KOPT-K1 (cell line): Measurements from ENCODE around the gene C9orf43.
"Not testable (repeated sequence)": the region's sequence is repeated elsewhere in the genome, so short reads cannot be mapped to it uniquely, and the experiment has no call there.

Source experiments
- H3K27ac ChIP-seq: fragments of 200-600 bp; sonication (generic); 2 replicates; pipeline ENCODE4 v1.5.1; 2016; ENCODE audit warnings: antibody characterized with exemption, mild to moderate bottlenecking, low read depth, low read length; ENCODE audit not compliant: poor library complexity, severe bottlenecking
- H3K36me3 ChIP-seq: fragments of 200-600 bp; sonication (generic); 2 replicates; pipeline ENCODE4 v1.5.1; 2017; ENCODE audit warnings: antibody characterized with exemption, mild to moderate bottlenecking, low read length, moderate library complexity; ENCODE audit not compliant: insufficient read depth
- H3K9me3 ChIP-seq: fragments of 200-600 bp; sonication (generic); 2 replicates; pipeline ENCODE4 v1.5.1; 2017; ENCODE audit warnings: antibody characterized with exemption, low read length, mild to moderate bottlenecking; ENCODE audit not compliant: insufficient read depth, poor library complexity, severe bottlenecking

Gene C9orf43, protein sequence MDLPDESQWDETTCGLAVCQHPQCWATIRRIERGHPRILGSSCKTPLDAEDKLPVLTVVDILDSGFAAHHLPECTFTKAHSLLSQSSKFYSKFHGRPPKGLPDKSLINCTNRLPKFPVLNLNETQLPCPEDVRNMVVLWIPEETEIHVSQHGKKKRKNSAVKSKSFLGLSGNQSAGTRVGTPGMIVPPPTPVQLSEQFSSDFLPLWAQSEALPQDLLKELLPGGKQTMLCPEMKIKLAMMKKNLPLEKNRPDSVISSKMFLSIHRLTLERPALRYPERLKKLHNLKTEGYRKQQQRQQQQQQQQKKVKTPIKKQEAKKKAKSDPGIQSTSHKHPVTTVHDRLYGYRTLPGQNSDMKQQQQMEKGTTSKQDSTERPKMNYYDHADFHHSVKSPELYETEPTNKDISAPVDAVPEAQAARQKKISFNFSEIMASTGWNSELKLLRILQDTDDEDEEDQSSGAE

DNA sequence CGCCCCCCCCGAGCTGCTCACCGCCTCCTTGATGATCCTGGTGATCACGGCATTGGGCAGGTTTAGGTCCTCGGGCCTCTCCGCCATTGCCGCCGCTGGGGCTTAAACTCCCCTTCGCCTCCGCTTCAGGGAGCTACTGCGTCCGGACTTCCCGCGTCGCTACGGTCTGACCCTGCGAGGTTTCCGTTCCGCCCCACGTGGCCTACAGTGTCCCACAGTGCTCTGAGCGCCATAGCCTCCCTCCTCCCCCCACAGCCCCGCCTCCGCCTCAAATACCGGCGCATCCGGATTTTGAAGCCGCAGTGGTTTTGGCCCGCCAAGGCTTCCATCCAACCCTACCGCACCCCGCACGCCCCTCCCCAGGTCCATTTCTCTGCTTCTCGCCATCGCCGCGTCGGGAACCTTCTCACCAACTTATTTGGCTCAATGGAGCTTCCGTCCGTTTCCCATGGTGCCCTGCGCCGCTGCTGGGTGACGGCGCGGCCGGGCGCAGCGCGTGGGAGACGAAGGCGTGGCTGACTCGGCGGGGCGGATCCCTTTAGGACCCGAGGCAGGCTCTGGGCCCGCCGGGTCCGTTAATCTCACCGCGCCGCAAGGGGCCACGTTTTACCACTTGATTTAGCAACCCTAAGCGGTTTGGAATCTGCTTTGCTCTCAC is at the start of gene C9orf43, which contains the start of gene POLE3:
Gene C9orf43 (plus strand): TSS at position 541 of the 658 bp plus-strand sequence. CDS start 2,747 bp downstream, outside the sequence.
Gene POLE3 (minus strand): TSS at position 469 of the 658 bp plus-strand sequence. CDS start 382 bp downstream, at position 87.
- peaks cover 27% of the 10 kb centered on the region for H3K36me3 ChIP-seq
- H3K27ac ChIP-seq: peak within 1 kb of the TSS; percentile 94
- no peaks in the 10 kb centered on the region for H3K9me3 ChIP-seq

DNA sequence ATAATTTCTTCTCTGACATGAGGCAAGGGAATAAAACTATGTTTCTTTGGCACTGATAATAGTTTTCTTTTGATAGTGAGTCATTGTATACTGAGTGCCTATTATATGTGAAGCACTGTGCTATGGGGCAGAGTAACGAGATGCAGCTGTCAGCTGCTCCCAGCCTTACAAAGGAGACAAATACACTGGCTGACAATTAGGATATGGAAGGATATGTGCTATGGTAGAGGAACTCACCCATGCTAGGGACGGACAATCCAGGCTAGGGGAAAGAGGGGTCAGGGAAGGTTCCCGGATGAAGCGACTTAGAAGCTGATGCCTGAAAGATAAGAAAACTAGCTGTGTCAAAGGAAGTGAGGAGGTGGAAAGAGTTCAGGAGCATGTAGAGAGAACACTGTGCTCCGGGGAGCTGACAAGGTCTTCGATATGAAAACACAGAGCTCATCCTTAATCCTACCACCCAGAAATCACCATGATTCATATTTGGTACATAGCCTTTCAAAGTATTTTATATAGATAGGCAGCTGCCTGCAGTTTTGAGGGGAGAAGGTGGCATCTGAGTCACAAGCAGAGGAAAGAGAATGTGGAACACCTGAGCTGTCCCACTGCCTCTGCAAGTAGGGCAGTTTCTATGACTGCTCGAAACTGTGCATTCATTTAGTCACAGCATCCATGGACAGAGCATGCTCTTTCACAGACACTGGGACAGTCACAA is 49.1 kb upstream of the C9orf43 start:
- Histone ChIP-seq H3K27ac (no peak overlapping the region), H3K36me3 (no peaks in the 10 kb centered on the region), H3K9me3 (no peaks in the 10 kb centered on the region)

DNA sequence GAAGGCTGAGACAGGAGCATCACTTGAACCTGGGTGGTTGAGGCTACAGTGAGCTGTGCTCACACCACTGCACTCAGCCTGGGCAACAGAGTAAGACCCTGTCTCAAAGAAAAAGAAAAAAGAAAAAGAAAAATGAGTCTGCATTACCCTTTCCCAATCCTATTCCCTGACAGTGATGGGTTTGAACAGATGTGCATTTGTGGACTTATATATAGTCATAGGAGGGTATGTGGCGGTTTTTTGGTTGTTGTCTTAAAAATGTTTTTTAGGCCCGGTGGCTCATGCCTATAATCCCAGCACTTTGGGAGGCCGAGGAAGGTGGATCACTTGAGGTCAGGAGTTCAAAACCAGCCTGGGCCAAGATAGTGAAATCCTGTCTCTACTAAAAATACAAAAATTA is 47.2 kb upstream of the C9orf43 start:
- Histone ChIP-seq H3K36me3 (no peaks in the 10 kb centered on the region), H3K9me3 (no peaks in the 10 kb centered on the region), H3K27ac (no peak overlapping the region)

DNA sequence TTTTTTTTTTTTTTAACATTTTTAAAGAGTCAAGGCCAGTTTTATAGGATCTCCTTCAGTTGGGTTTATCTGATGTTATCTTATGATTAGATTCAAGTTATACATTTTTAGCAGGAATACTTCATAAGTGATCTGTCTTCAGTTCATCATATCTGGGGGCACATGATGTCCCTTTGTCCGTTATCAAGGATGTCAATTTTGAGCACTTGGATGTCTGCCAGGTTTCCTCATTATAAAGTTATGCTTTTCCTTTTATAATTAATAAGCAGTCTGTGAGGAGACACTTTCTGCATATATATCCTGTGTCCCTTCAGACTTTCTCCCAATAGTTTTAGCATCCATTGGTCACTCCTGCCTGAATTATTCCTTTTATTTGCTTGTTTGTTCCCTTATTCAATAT is 45.6 kb upstream of the C9orf43 start:
- Histone ChIP-seq H3K36me3 (no peaks in the 10 kb centered on the region), H3K9me3 (no peaks in the 10 kb centered on the region), H3K27ac (no peak overlapping the region)

DNA sequence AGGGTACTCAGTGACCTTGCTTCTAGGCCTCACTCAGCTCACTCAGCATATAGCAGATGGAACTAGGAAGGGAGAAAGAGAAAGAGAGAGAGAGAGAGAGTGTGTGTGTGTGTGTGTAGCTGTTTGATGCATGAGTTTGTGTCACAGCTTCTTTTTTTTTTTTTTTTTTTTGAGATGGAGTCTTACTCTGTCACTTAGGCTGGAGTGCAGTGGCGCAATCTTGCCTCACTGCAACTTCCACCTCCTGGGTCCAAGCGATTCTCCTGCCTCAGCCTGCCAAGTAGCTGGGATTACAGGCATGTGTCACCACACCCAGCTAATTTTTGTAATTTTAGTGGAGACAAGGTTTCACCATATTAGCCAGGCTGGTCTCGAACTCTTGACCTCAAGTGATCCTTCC is 44.9 kb upstream of the C9orf43 start:
- H3K27ac ChIP-seq, H3K36me3 ChIP-seq, H3K9me3 ChIP-seq: not testable (repeated sequence)

DNA sequence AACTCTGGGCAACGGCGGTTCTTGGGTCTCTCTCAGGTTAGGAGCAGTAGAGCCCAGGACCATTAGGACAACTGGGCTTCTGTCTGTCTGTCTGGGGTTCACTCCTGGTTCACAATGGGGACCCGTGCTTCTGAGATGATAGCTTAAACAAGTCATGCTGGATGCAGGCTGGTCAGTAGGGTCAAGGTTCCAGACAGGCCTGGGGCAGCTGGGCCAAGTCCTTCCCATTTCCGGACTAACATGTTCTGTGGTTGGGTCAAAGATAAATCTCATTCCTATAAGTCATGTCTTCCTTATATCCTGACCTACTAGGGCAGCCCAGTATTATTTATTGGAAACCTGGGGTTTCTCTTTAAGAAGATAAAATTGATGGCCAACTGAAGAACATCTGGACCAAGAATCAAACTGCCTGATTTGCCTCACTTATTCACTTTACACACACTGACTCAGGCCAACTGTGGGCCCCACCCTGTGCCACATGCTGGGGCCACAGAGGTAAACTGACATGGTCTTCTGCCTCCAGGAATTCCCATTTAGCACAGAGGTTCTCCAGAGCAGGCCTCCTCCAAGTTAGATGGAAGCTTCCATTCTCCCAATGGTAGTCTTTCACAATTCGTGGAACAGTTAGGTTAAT is 42.1 kb upstream of the C9orf43 start:
- Histone ChIP-seq H3K27ac (no peak overlapping the region), H3K9me3 (no peaks in the 10 kb centered on the region), H3K36me3 (peaks cover 10% of the 10 kb centered on the region; the same call in 1 of the 2 replicates)

DNA sequence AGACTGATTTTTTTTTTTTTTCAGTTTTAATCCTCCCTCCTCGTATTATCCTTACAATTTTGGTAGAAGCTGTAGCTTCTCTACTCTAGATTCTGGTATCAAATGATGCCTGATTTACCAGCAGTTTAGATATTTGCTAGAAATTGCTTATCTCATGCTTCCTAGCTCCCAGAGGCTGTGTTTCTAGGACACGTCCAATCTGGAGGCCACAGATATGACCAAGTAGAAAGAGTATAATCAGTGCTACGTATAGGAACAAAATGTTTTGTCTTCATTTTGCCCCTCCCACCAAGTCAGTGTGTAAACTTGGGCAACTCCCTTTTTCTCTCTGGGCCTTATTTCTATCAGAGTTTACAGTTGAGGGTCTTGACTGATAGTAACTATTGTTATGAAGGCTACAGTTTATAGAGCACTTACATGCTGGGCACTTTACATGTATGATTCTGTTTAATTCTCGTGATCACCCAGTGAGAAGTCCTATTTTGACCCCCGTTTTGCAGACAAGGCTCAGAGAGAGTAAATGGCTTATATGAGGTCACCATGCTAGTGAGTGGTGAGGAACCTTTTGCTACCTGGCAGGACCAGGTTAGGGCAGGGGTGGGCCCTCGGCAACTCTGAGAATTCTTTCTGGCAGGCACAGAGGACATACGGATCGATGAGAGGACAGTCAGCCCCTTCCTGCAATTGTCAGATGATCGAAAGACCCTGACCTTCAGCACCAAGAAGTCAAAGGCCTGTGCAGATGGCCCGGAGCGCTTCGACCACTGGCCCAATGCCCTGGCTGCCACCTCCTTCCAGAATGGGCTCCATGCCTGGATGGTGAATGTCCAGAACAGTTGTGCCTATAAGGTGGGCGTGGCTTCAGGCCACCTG is 41.3 kb upstream of the C9orf43 start:
- Histone ChIP-seq H3K9me3 (no peaks in the 10 kb centered on the region), H3K36me3 (peaks cover 18% of the 10 kb centered on the region), H3K27ac (no peak overlapping the region)

DNA sequence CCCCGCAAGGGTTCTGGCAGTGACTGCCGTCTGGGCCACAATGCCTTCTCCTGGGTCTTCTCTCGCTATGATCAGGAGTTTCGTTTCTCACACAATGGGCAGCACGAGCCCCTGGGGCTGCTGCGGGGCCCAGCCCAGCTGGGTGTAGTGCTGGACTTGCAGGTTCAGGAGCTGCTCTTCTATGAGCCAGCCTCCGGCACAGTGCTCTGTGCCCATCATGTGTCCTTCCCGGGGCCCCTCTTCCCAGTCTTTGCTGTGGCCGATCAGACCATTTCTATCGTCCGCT is 40.7 kb upstream of the C9orf43 start:
- H3K9me3 ChIP-seq: no peaks in the 10 kb centered on the region
- H3K36me3 ChIP-seq: peaks cover 21% of the 10 kb centered on the region
- H3K27ac ChIP-seq: no peak overlapping the region

DNA sequence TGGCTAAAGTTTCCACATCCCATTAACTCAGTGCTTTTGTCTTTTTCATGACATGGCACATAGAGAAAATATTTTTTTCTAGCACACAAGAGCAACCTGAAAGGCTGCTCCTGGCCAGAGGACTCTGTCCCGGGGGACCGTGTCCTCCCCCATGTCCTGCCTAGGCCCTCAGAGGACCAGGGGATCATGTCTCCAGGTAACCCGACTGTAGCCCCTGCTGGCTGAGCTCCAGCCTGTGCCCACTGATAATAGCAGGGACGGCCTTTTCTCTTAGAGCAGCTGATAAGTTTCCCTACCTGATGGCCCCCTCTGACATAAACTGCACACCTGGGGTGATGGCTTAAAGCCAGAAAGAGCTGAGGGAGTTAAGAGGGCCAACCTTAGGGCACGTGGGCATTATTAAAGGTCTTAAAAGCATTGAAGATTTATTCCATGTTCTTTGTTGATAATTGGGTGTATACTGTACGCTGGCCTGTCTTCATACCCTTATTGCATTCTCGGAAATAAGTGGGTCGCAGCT is 39.7 kb upstream of the C9orf43 start:
- Histone ChIP-seq H3K36me3 (peaks cover 26% of the 10 kb centered on the region), H3K27ac (no peak overlapping the region), H3K9me3 (no peaks in the 10 kb centered on the region)

DNA sequence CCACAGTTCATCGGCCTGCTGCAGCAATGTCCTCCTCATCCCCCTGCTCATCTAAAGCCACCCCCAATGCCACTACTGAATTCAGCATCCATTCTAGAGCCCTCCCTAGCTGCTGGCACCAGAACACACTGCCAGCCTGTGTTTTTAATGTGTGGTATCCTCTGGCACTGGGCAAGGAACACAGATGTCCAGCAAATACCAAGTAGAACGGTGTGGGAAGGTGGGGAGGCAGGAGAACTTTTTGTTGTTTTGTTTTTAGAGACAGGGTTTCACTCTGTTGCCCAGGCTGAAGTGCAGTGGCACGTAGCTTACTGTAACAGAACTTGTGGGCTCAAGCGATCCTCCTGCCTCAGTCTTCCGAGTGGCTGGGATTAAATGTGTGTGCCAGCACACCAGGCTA is 38.5 kb upstream of the C9orf43 start:
- no peaks in the 10 kb centered on the region for H3K9me3 ChIP-seq
- no peak overlapping the region for H3K27ac ChIP-seq
- H3K36me3 ChIP-seq: peaks cover 26% of the 10 kb centered on the region

DNA sequence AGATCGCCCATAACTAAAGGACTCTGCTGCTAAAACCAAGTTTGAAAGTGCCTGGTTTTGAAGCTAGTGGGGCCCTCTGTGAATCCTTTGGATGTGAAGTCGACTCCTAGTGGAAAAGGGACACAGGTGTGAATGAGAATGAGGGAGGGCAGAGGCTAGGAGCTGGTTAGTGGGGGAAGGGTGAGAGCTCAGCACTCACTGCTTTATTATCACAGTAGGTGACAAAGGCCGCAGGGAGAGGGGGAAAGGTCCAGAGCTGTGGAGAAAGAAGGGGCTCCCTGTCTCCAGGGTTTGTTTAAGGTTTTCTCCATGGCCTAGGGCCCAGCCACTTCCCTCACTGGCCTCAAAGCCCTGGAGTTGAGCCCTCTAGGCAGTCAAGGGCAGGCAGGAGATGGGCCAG is 37.3 kb upstream of the C9orf43 start:
- Histone ChIP-seq H3K36me3 (peaks cover 26% of the 10 kb centered on the region), H3K27ac (no peak overlapping the region), H3K9me3 (no peaks in the 10 kb centered on the region)

DNA sequence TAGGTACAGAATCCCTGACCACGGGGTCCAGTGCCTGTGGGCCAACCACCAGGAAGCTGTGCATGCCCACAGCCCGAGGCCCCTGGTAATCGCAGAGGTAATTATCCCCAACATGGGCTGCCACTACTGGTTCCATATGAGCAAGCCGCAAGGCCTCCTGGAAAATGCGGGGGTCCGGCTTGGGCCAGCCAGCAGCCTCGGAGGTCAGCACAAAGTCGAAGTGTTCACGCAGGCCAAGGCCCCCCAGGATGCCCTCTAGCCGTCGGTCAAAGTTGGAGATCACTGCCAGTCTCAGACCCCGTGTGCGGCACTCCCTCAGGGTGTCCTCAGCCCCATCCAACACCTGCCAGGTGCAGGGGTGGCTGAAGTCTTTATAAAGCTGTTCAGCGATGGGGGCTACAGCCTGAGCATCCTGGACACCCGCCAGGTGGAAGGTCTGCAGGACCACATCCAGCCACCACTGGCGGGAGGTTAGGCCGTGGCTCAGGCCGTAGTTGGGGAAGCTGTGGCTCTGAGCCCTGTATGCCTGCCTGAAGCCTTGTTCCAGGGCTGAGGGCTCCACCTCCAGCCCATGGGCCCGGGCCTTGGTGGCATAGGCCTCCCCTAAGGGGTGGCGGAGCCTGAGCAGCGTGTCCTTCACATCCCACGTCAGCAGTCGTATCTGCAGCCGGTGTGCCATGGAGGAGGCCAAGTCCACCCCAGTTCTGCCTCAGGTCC is 36.7 kb upstream of the C9orf43 start:
- peaks cover 26% of the 10 kb centered on the region for H3K36me3 ChIP-seq
- H3K9me3 ChIP-seq: no peaks in the 10 kb centered on the region
- no peak overlapping the region for H3K27ac ChIP-seq

DNA sequence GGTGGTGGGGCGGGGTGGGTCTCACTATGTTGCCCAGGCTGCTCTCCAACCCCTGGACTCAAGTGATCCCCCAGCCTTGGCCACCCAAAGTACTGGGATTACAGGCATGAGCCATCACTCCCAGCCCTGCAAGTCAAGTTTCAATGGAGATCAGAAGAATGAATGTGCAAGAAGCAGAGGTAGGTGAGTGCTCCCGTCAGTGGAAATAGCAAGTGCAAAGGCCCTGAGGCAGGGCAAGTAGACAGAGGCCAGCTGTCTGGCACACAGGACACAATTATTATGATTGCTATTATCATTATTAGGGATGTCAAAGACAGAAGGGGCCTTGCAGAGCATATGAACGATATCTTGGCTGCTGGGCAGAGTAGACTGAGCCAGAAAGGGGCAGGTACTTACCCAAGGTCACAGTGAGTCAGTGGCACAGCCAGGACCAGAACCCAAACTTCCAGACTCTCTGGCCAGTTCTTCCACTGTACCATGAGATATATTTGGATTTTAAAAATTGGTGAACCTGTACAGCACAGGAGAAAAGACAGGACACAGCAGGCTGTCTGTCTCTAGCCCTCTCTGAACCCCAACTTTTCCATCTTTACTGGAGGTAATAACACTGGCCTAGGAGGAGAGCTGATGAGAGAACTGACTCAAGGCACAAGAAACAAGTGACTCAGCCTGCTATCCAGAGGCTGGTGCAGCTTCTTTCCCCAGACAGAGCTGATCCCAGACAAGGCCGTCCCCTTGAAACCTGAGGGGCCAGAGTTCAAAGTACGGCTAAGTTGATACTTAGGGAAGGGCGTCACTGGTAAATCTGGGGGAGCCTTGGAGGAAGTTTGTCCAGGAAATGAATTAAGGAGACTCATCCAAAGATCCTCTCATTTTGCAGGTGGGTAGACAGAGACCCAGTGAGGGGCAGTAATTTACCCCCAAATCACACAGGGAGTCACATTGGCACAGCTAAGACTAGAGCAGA is 35.2 kb upstream of the C9orf43 start:
- H3K9me3 ChIP-seq: no peaks in the 10 kb centered on the region
- peaks cover 26% of the 10 kb centered on the region for H3K36me3 ChIP-seq
- no peak overlapping the region for H3K27ac ChIP-seq
